CD4-positive, CD25-positive, alpha-beta regulatory T cell (primary cell): Measurements from ENCODE around the gene NTRK2. TPM values are rescaled to one million over a fixed set of nuclear protein-coding genes. Genes with fewer than 3 reads are reported as not detected.

Experiments used
- ATAC-seq, 2 donors: fragments of 150-1000 bp; cut with Tn5 transposase; one replicate each; pipeline ENCODE4 v1.10.0; 2021; ENCODE audit warnings: low read depth in 2 of 2, moderate number of reproducible peaks in 2 of 2, moderate library complexity in 1 of 2
- DNase-seq, 3 donors: peaks; one replicate each; pipeline versions ENCODE4 v3.0.0 to v3.0.0-alpha.2; 2012 to 2022; ENCODE audit warnings: mixed read lengths in 1 of 3
- H3K27ac ChIP-seq: one replicate; pipeline ENCODE4 v1.7.0; 2013; ENCODE audit warnings: mild to moderate bottlenecking, low read length; ENCODE audit not compliant: insufficient read depth, poor library complexity, severe bottlenecking
- H3K27me3 ChIP-seq: one replicate; pipeline ENCODE4 v1.7.0; 2013; ENCODE audit warnings: low read length; ENCODE audit not compliant: control insufficient read depth, insufficient read depth
- H3K36me3 ChIP-seq: one replicate; pipeline ENCODE4 v1.7.0; 2013; ENCODE audit warnings: mild to moderate bottlenecking, low read length, moderate library complexity; ENCODE audit not compliant: control insufficient read depth, insufficient read depth
- H3K4me1 ChIP-seq: 2 replicates; pipeline ENCODE4 v1.7.0; 2013; ENCODE audit warnings: mild to moderate bottlenecking, low read length; ENCODE audit not compliant: insufficient read depth, control insufficient read depth, poor library complexity, severe bottlenecking
- H3K4me3 ChIP-seq: one replicate; pipeline ENCODE4 v1.7.0; 2013; ENCODE audit warnings: low read depth, mild to moderate bottlenecking, low read length, moderate library complexity
- H3K9me3 ChIP-seq, 2 experiments: 1 replicate in 1 of 2; 2 replicates in 1 of 2; pipeline ENCODE4 v1.7.0; 2013; ENCODE audit warnings: low read length in 2 of 2, mild to moderate bottlenecking in 1 of 2, moderate library complexity in 1 of 2; ENCODE audit not compliant: control insufficient read depth in 2 of 2
- H3K27ac Mint-ChIP-seq, 3 donors: one replicate each; pipeline ENCODE4 v1.8.0; 2020 to 2022; ENCODE audit warnings: mild to moderate bottlenecking in 3 of 3, mixed read lengths in 3 of 3, moderate library complexity in 2 of 3
- H3K27me3 Mint-ChIP-seq: one replicate; pipeline ENCODE4 v1.8.0; 2022; ENCODE audit warnings: mild to moderate bottlenecking, mixed read lengths
- H3K36me3 Mint-ChIP-seq: one replicate; pipeline ENCODE4 v1.8.0; 2020; ENCODE audit warnings: mixed read lengths
- H3K4me1 Mint-ChIP-seq, 4 donors: one replicate each; pipeline ENCODE4 v1.8.0; 2020 to 2022; ENCODE audit warnings: mixed read lengths in 4 of 4, mild to moderate bottlenecking in 1 of 4
- H3K4me3 Mint-ChIP-seq, 4 donors: one replicate each; pipeline ENCODE4 v1.8.0; 2020 to 2022; ENCODE audit warnings: mild to moderate bottlenecking in 4 of 4, mixed read lengths in 4 of 4, moderate library complexity in 3 of 4
- H3K9me3 Mint-ChIP-seq, 7 donors: one replicate each; pipeline ENCODE4 v1.8.0; 2020 to 2022; ENCODE audit warnings: mixed read lengths in 7 of 7, mild to moderate bottlenecking in 3 of 7, moderate library complexity in 2 of 7
- polyA plus RNA-seq, 4 donors: library from polyadenylated mRNA; unstranded; fragments of 300-500 nt; fragmentation: Illumina TruSeq; gene quantifications; one replicate each; pipeline ENCODE4 v1.2.3, GENCODE V29; 2021
- total RNA-seq: library from RNA; stranded (reverse); gene quantifications from one replicate; pipeline ENCODE4 v1.2.3, GENCODE V29; 2022

The NTRK2 gene
- total and polyA plus RNA-seq, 5 donors from 2014 or later, result 0.02 to 0.12 TPM; not detected in 3

- Histone ChIP-seq H3K36me3 (no peaks in the 10 kb centered on the region), H3K4me3 (no peak overlapping the region), H3K9me3 (no peaks in the 10 kb centered on the region), H3K4me1 (no peaks in the 10 kb centered on the region), H3K27me3 (no peaks in the 10 kb centered on the region), H3K27ac (no peak overlapping the region)
- DNase-seq (no peak), ATAC-seq (no peak)
- no peak overlapping the region for H3K4me3 Mint-ChIP-seq
- H3K36me3 Mint-ChIP-seq, result no peaks in the 10 kb centered on the region
- H3K9me3 Mint-ChIP-seq, result peaks cover 0 to 4% (median 0%) of the 10 kb centered on the region in 7 donors
- H3K27me3 Mint-ChIP-seq, result peaks cover 9% of the 10 kb centered on the region
- no peaks in the 10 kb centered on the region for H3K4me1 Mint-ChIP-seq
- no peak overlapping the region for H3K27ac Mint-ChIP-seq
Measured at GRCh38 chr9:84966876-84967830, 297.6 kb downstream of the NTRK2 start.

GRCh38 chr9:84969084-84969483 lies 299.6 kb downstream of the NTRK2 start:
- H3K4me3 Mint-ChIP-seq, result no peak overlapping the region
- H3K36me3 Mint-ChIP-seq, result no peaks in the 10 kb centered on the region
- H3K36me3 ChIP-seq, result no peaks in the 10 kb centered on the region
- H3K4me1 Mint-ChIP-seq, result no peaks in the 10 kb centered on the region
- H3K4me1 ChIP-seq, result no peaks in the 10 kb centered on the region
- ATAC-seq, result no peak
- H3K27me3 ChIP-seq, result no peaks in the 10 kb centered on the region
- DNase-seq, result no peak
- H3K4me3 ChIP-seq, result no peak overlapping the region
- no peak overlapping the region for H3K27ac Mint-ChIP-seq
- H3K27me3 Mint-ChIP-seq, result peaks cover 13% of the 10 kb centered on the region
- H3K9me3 Mint-ChIP-seq, result peaks cover 0 to 4% (median 0%) of the 10 kb centered on the region in 7 donors
- H3K27ac ChIP-seq, result no peak overlapping the region
- H3K9me3 ChIP-seq, result no peaks in the 10 kb centered on the region

DNA sequence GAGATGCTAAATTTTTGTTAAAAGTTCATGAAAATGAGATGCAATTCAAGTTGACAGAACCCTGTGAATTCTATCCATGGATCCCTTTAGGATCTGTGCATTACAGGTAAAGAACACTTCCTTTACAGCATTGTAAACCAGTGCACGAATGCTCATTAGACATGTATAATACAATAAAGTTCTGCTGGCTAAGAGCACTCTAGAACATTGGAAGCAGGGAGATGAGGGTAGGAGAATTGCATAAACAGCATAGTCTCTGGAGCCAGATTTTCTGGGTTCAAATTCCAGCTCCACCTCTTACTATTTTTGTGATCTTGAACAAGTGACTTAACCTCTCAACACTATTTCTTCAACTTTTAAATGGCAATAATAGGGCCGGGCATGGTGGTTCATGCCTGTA lies 300.2 kb downstream of the NTRK2 start:
- H3K36me3 Mint-ChIP-seq, result no peaks in the 10 kb centered on the region
- no peak overlapping the region for H3K27ac Mint-ChIP-seq
- peaks cover 13% of the 10 kb centered on the region for H3K27me3 Mint-ChIP-seq
- no peak for DNase-seq
- H3K27me3 ChIP-seq, result no peaks in the 10 kb centered on the region
- no peak overlapping the region for H3K4me3 ChIP-seq
- no peak overlapping the region for H3K4me3 Mint-ChIP-seq
- ATAC-seq, result no peak
- H3K4me1 Mint-ChIP-seq, result no peaks in the 10 kb centered on the region
- no peak overlapping the region for H3K27ac ChIP-seq
- H3K36me3 ChIP-seq, result no peaks in the 10 kb centered on the region
- no peaks in the 10 kb centered on the region for H3K9me3 ChIP-seq
- peaks cover 0 to 4% (median 0%) of the 10 kb centered on the region in 7 donors for H3K9me3 Mint-ChIP-seq
- H3K4me1 ChIP-seq, result no peaks in the 10 kb centered on the region

- no peak overlapping the region for H3K27ac ChIP-seq
- H3K9me3 Mint-ChIP-seq, result peaks cover 0 to 4% (median 0%) of the 10 kb centered on the region in 7 donors
- no peaks in the 10 kb centered on the region for H3K36me3 Mint-ChIP-seq
- H3K4me3 ChIP-seq, result no peak overlapping the region
- H3K9me3 ChIP-seq, result no peaks in the 10 kb centered on the region
- no peak overlapping the region for H3K4me3 Mint-ChIP-seq
- no peaks in the 10 kb centered on the region for H3K27me3 ChIP-seq
- ATAC-seq (no peak), DNase-seq (no peak)
- no peaks in the 10 kb centered on the region for H3K4me1 ChIP-seq
- no peaks in the 10 kb centered on the region for H3K4me1 Mint-ChIP-seq
- no peak overlapping the region for H3K27ac Mint-ChIP-seq
- peaks cover 13% of the 10 kb centered on the region for H3K27me3 Mint-ChIP-seq
- H3K36me3 ChIP-seq, result no peaks in the 10 kb centered on the region
Measured at GRCh38 chr9:84970432-84970831, 300.9 kb downstream of the NTRK2 start.

- Mint-ChIP-seq H3K4me3 (no peak overlapping the region), H3K27me3 (peaks cover 13% of the 10 kb centered on the region), H3K4me1 (no peaks in the 10 kb centered on the region), H3K36me3 (no peaks in the 10 kb centered on the region), H3K9me3 (peaks cover 0 to 4% (median 0%) of the 10 kb centered on the region in 7 donors), H3K27ac (no peak overlapping the region)
- no peak overlapping the region for H3K27ac ChIP-seq
- no peaks in the 10 kb centered on the region for H3K9me3 ChIP-seq
- H3K4me3 ChIP-seq, result no peak overlapping the region
- no peaks in the 10 kb centered on the region for H3K27me3 ChIP-seq
- H3K36me3 ChIP-seq, result no peaks in the 10 kb centered on the region
- no peaks in the 10 kb centered on the region for H3K4me1 ChIP-seq
- ATAC-seq (no peak), DNase-seq (no peak)
Measured at GRCh38 chr9:84971571-84971970, 302.0 kb downstream of the NTRK2 start.

DNA sequence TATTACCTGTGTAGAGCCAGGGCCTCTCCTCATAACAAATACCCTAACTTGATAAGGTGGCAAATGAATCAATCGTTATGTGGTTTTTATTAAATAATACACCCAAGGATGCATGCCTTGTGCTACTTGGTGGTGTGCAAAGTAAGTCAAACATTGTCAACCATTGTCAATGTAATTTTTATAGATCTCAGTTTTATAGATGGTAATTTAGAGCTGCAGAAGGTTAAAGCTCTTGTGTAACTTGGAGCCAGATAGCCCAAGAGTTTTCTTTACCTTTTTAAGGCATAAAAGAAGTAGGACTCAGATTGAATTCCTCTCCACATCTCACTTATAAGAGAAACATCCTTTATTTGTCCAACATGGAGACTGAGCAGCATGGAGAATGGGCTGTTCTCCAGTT lies 304.7 kb downstream of the NTRK2 start:
- H3K27me3 Mint-ChIP-seq, result peaks cover 17% of the 10 kb centered on the region
- H3K36me3 ChIP-seq, result no peaks in the 10 kb centered on the region
- DNase-seq (no peak), ATAC-seq (no peak)
- H3K27ac ChIP-seq, result no peak overlapping the region
- H3K36me3 Mint-ChIP-seq, result no peaks in the 10 kb centered on the region
- no peaks in the 10 kb centered on the region for H3K27me3 ChIP-seq
- H3K4me1 Mint-ChIP-seq, result no peaks in the 10 kb centered on the region
- no peak overlapping the region for H3K4me3 Mint-ChIP-seq
- H3K9me3 ChIP-seq, result no peaks in the 10 kb centered on the region
- H3K4me1 ChIP-seq, result no peaks in the 10 kb centered on the region
- no peak overlapping the region for H3K4me3 ChIP-seq
- peaks cover 0 to 2% (median 0%) of the 10 kb centered on the region in 7 donors for H3K9me3 Mint-ChIP-seq
- H3K27ac Mint-ChIP-seq, result no peak overlapping the region

DNA sequence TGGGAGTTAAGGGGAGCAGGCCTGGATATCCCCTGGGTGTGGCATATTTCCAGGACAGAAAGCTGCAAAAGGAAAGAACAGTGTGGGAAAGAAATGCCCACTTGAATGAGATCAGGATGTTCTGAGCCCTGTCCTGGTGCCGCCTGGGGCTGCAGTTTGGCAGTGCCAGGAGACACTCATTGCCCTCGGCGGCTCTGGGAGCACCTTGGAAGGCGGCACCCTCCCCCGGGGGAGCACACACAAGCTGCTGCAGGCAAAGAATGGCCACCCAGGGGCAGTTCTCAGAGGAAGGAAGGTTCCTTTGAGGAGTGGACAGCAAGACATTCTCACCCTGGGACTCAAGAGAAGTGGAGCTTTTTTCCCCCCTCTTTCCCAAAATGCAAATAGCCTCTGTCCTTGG lies 305.3 kb downstream of the NTRK2 start:
- Histone ChIP-seq H3K36me3 (no peaks in the 10 kb centered on the region), H3K27ac (no peak overlapping the region), H3K27me3 (no peaks in the 10 kb centered on the region), H3K4me3 (no peak overlapping the region), H3K4me1 (no peaks in the 10 kb centered on the region), H3K9me3 (no peaks in the 10 kb centered on the region)
- Mint-ChIP-seq H3K9me3 (peaks cover 0 to 2% (median 0%) of the 10 kb centered on the region in 7 donors), H3K27ac (no peak overlapping the region), H3K4me3 (no peak overlapping the region), H3K4me1 (no peaks in the 10 kb centered on the region), H3K36me3 (no peaks in the 10 kb centered on the region), H3K27me3 (peaks cover 20% of the 10 kb centered on the region)
- DNase-seq (no peak), ATAC-seq (no peak)

DNA sequence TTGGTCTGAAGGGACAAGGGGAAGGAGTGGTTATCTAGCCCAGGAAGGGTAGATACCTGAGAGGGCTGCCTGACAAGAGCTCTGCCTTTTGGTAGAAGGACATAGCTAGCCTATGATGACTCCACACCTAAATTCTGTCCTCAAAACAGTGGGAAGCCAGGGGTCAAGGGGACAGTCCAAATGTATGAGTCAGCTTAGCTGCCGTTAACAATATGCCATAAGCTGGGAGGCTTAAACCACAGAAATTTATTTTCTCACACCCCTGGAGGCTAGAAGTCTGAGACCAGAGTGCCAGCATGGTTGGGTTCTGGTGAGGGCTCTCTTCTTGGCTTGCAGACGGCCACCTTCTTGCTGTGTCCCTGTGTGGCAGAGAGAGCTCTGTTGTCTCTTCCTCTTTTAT lies 306.4 kb downstream of the NTRK2 start:
- Mint-ChIP-seq H3K4me3 (no peak overlapping the region), H3K27me3 (peaks cover 20% of the 10 kb centered on the region), H3K9me3 (peaks cover 0 to 5% (median 0%) of the 10 kb centered on the region in 7 donors), H3K27ac (no peak overlapping the region), H3K4me1 (no peaks in the 10 kb centered on the region), H3K36me3 (no peaks in the 10 kb centered on the region)
- ATAC-seq (no peak), DNase-seq (no peak)
- H3K4me3 ChIP-seq, result no peak overlapping the region
- H3K9me3 ChIP-seq, result no peaks in the 10 kb centered on the region
- H3K36me3 ChIP-seq, result no peaks in the 10 kb centered on the region
- H3K4me1 ChIP-seq, result no peaks in the 10 kb centered on the region
- no peak overlapping the region for H3K27ac ChIP-seq
- H3K27me3 ChIP-seq, result no peaks in the 10 kb centered on the region
